MV-4-11 (cell line): ENCODE measurements around the gene COL9A1.

Experiments
- DNase-seq: peaks from one replicate; lab custom pipeline; 2025; lab: John Stamatoyannopoulos, UW

COL9A1 gene

DNA sequence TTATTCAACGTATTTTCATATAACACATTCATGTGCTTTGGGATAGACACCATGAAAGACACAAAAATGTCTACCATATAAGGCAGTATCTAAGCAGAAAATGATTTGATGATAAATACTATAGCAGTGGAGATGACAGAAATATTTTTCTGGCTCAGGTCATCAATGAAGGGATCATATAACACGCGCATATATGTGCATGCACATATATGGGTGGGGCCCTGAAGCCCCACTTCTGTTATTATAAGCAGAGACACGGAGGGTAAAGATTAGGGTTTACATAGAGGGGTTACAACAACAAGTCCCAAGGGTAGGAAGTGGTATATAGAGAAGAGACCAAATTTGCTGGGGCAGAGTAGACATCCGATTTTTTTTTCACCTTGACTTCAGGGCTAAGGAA, 16.0 kb downstream of the COL9A1 start:
- DNase-seq: no peak

DNA sequence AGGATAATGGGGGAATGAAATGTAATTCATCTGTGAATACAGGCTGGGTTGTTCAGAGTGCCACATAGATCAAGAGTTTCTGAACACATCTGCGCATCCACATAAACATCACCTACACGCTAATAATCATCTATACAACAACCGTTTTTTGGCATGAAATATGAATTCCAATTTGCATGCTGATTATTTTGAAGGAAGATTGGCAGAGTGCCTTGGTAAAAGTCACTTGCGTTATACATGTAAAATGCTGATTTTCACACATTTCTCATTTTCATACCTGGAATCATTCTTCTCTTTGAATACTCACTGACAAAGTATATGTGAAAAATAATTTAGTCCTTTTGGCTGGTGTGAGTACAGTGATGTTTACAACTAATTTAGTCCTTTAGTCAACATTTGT, 17.7 kb downstream of the COL9A1 start:
- DNase-seq: no peak

DNA sequence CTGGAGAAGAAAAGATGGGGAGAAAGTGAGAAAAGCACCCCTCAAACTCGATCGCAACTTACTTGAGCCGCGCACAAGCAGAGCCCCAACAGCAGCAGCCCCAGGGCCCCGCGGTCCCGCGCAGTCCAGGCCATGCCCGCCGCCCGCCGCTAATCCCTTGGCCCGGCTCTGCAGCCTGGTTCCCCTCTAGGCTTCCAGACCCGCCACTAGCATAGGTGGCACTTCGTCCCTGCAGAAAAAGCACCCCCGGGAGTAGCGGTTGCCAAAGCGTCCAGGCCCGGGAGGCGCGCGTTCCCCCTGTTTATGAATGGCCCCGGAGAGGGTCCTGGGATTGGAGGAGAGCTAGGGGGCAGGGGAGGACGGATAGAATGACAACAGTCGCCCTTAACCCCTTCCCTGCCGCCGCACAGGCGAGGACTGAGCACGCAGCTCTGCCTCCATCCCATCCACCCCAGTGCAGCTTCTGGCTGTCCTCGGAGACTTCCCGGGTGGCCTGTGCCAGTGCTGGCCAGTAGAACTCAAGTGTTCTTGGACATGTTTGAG, 19.9 kb downstream of the COL9A1 start:
- DNase-seq: no peak

DNA sequence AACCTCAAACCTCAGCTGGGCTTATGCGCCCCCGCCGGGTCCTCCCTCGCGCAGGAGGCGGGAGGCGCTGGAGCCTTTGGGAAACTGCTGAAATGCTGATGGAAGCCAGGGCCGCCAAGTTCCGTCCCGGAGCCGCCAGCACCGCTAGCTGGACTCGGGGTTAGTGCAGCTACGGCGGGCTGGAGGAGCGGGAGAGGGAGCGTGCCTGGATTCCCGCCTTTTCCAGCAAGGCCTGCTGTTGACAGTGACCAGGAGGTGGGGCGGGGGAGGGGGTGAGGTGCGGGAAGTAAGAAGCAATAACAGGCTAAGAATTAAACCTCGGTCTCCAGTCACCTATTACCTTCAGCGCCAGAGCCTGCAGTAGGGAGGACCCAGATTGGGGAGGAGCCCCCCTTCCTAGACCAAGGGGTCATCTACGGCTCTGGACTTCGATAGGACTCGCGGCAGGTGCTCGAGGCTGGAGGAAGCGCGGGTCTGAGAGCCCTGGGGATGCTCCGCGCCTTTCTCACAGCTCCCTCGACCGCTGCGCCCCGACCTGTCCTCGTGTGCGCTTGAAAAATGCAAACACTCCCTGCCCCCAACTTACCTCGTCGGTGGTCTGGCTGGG, 20.5 kb downstream of the COL9A1 start:
- no peak for DNase-seq

DNA sequence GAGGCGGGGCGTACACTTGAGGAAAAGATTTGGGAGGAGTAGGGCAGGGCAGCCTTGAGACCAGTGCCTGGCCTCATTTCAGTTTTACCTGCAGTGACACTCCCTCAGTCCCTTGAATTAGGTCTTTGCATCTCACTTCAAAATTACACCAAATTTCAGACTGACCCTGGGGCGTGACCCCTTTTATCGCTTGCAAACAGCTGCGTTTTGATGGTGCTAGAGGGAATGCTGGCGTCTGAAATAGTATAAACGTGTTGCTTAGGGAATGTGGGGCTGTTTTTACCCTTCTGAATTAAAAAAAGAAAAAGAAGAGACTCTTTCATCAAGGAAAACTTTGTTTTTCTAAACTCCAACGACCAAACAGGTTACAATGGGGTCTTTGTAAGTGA, 21.0 kb downstream of the COL9A1 start:
- DNase-seq: no peak

DNA sequence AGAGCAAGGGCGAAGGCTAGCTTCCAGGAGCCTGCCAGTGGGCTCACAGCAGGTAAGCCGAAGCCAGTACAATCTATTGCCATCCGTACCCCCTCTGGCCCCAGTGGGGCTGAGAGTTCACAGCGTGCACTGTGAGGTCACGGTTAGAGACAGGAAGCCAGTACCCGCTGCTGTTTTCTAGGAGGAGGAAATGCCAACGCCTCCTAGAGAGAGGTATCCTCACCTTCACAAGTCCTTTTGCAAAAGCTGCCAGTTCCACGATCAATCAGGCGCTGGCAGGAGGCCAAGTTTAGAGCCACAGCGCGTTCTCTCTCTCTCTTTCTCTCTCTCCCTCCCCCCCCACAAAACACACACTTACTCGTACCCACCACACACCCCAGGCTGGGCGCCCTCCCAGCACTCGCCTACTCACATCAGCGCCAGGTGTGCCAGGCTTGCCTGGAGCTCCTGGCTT, 22.5 kb downstream of the COL9A1 start:
- no peak for DNase-seq

DNA sequence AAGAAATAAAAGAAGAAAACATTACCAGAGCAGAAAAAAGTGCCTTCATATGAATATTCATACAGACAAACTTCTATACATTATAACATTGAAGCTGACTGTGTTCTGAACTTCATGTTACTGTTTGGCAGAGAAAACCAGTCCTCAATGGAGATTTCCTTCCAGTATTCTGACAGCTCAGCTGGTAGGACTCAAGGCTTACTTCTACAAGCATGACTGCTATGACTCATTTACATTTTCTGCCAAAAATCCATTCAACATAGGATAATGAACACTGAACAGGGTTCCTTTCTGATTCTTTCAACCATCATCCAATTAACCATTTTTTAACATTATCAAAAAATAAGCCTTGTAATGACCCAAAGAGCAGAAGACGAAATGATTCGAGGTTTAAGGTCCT, 25.4 kb downstream of the COL9A1 start:
- DNase-seq: no peak

DNA sequence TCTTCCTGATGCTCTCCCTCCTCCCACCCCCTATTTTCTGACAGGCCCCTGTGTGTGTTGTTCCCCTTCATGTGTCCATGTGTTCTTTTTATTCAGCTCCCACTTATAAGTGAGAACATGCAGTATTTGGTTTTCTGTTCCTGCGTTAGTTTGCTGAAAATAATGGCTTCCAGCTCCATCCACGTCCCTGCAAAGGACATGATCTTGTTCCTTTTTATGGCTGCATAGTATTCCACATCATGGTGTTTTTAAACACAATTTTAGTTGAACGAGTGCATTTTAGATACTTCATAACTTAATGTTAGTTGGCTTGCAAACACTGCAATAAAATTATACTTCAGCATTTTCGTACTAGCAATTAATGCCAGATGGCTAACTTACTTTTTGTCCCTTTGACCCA, 28.5 kb downstream of the COL9A1 start:
- DNase-seq: no peak

DNA sequence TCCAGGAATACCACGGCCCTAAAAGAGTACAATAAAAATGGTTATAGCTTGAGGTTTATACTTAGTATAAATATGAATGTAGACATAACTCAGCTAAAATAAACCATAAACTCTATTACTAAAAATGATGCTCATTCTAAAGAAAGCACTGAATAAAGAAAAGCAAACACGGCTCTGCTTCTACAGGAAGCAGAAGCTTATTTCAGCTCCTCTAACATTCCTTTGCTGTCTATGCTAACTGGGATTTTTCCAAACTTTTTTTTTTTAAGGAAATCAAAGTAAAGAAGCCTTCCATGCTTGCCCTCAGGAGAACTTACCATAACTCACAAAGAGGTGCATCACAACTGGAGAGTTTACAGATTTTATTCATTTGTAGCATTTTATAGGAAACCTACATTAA, 30.8 kb downstream of the COL9A1 start:
- no peak for DNase-seq

DNA sequence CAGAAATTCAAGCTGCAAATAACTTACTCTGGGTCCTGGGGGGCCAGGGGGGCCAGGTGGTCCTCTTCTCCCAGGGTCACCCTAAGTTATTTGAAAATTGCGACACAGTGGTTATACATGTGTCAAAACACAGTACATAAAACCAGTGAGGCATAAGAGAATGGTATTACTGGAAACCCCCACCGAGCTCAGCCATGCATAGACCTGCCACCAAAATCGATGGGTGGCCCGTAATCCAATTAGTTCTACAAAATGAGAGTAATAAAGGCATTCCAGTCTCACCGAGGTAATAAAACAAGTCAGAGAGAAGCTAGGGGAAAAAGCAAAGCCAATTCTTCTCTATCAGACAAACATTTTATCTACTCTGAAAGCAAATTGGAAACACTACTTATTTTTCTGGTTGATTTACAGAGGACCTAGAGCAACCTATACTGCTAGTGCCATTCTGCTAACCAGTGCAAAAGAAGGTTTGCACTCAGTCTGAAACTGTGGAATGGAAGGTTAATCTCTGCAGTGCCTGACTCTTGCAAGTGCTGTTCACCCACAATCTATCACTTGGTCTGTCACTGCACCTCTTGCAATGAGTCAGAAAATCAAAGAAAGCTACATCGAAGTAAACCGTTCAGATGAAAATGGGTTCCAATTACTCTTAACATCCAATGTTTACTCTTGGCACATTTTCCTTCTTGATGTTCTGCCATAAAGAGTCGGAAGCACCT, 32.4 kb downstream of the COL9A1 start:
- DNase-seq: no peak

DNA sequence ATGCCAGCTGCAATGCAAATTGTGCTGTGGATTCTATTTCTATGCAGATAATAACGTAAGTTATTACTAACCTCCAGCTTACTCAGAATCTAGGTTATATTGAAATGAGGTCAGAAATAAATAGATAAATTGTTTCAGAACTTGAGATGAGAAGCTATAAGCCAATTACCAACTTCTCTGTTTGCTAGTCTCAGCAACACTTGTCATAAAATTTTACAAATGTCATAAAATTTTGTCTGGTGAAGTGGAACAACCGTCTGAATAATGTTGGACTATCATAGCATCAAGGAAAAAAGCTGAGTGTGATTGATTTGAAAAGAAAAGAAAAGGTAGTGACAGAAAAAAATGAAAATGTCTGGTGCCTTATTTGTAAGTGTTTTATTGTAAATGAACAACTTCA, 36.7 kb downstream of the COL9A1 start:
- DNase-seq: no peak

DNA sequence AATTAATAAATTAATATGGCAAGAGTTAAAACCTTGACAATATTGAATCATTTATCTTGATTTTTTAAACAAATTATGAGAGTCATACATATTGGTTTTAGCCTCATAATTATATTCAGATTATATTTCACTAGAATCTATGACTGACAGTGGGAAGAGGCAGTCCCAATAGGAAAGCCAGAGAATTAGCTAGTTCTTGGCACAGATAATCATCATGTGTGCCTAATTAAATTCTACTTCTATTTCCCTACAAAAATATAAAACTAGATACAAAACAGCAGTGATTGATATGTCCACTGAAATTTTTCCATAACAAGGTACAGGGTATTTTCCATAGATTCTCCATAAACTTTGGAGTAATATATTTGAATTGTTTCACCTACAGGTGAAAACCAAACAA, 38.6 kb downstream of the COL9A1 start:
- DNase-seq: no peak

DNA sequence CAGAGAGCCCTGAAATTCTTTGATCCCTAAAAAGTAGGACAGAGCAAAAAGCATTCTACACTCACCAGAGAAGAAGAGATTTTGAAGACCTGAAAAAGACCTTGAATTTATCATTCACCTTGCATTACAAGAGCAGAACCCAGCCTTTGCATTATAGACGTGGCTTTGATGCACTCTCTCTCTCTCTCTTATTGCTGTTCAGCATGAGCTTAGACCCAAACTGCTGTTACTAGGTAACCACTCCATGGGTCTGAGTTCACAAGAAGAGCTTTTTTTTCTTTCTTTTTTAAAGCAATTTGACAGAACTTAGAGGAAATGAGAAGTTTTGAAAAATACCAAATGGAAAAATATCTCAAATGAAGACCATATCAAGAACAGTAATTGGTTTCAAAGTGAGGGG, 44.4 kb downstream of the COL9A1 start:
- no peak for DNase-seq

DNA sequence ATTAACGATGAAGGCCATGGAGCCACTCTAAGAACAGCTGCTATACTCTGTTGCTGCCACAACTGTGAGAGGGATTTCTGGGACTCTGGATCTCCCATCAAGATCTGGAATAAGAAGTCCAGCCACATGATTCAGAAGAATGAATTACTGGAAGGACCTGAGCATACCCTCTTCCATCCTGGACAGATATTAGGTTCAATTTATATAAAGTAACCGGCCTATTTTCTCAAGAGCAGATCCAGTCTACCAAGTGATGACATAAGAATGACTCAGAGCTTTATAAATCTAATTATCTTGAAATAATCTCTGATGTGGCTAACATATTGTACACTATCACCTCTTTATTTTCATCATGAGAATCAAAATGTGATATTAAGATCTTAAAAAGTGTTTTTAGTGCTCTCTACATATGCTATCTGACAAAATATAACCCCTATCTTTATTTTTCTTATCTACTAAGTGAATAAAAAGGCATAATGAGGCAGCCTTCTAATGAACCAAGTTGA, 45.1 kb downstream of the COL9A1 start:
- DNase-seq: no peak

DNA sequence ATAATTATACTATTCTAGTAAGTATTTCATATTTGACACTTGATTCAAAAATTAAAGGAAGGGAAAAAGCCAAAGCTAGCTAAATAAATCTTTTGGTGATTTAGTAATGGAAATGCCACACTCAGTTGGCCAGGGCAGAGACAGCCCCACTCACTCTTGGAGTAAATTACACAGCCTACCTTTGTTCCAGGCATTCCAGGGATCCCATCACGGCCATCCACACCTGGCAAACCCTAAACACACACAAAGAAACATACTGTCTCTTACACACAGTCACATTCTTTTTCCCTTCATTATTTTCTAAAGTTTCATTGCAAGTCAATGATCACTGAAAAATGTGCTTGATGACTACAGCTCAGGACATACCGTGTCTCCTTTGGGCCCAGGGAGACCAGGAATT, 48.1 kb downstream of the COL9A1 start:
- no peak for DNase-seq

DNA sequence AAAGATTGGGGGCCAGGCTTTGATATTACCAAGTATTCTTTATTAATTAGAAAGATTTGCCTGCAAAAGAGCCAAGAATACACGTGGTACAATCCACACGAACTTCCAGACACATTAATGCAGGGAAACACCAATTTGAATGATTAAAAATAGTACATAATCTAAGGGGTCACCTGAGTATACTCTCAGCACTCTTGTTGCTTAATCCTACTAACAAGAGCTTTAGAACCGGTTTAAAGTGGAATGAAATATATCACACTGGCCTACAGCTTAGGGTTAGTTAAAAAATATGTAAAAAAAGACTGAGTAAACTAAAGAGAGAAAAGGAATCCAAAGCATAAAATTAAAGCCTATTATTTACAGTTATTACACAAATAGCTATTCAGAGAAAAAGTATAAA, 49.0 kb downstream of the COL9A1 start:
- DNase-seq: no peak

DNA sequence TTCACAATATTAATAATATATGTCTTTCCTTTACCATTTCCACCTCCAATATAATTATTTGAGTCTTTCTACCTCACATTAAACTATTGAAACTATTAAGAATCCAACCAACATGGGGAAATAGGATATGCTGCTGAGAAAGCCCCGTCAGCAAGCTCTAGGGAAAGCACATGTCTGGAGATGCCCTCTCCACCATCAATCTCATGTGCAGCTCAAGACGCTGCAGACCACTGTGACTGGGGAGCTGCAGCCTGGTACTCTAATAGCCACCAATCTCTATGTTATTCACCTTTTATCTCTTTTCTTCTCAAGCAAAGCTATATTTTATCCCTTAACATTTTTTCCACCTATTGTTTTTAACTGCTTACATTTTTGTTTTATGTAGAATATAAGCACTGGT, 50.3 kb downstream of the COL9A1 start:
- DNase-seq: no peak

DNA sequence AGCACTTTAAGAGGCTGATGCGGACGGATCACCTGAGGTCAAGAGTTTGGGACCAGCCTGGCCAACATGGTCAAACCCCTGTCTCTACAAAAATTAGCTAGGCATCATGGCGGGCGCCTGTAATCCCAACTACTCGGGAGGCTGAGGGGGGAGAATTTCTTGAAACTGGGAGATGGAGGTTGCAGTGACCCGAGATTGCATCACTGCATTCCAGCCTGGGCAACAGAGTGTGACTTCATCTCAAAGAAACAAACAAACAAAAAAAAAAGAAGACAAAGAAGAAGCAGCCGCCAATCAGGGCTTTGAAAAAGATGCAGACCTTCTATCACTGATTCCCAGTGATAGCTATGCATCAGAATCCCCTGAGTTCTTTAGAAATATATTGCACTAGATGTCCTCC, 56.8 kb downstream of the COL9A1 start:
- DNase-seq: no peak

DNA sequence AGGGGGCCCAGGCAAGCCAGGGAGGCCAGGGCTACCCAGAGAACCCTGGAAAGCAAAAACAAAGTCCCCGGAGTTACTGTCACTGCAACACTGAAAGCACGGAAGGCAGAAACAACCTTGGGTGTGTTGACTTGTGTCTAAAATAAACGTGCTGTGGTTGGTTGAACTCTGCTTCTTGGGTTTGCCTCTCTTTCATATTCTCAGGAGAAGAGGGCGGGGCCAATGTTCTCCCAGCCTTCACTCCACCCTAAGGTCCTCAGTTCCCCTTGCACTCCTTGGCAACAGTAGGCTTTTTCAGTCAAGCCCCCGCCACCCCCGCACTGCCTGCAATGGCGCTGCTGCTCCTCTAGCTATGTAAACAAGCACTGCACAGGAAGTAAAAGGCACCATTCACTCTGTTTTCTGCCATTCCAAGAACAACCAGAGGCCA, 60.9 kb downstream of the COL9A1 start:
- no peak for DNase-seq

DNA sequence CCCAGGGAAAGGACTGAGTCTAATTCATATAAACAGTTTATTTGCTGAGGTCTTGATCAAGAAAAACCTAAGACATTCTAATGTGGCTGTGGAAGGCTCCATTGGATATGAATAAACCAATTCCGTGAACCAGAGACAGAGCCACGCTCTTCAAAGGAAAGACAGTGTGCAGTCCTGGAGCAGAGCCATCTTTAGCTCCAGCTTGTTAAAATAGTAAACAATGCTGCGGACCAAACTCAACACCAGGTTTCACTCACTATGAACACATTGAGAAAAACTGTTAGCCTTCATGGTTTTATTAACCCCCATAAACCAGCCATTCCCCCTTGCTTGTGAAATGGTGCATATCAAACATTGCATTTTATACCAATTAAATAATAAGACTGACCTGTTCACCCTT, 61.9 kb downstream of the COL9A1 start:
- no peak for DNase-seq

DNA sequence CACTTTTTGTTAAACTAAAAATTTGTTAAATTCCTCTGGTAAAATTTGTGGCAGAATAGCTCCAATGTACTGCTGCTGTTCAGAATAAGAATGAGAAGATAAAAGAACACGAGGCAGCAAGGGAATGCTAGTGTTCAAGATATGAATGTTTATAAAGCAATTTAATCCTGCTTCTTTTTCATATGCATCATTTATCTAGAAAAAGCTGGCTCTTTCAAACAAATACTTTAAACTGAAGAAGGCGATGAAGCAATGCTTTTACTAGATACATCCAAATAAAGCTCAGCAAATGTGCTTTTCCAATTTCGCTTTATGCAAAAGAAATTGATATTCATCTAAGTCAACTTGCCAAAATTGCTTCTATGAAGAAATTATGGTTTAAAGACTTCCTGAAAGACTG, 66.5 kb downstream of the COL9A1 start:
- DNase-seq: no peak

DNA sequence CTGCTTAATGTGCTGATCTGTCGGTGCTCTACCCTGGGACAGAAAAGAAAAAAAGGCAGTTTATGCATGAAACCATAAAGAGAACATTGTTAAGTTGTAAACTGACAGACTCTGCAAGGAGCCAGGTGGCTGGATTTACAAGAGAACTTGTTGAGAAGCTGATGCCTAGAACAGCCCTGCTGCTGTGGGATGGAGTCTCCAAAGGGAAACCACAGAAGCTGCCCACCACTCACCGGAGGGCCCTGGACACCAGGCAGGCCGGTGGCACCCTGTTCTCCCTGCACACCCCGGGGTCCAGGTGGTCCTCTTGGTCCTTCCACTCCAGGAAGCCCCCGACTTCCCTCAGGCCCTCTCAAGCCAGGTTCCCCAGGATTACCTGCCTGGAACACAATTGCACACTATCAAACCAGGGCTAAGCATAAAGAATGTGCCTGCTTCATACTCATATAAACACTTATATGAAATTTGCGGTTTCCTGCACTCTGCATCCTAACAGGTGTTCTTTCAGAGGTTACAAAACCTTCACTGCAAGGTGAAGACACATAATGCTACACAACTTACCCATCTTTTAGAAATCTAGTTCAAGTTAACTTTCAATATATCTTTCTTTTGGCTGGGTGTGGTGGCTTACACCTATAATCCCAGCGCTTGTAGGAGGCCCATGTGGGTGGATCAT, 68.2 kb downstream of the COL9A1 start:
- DNase-seq: no peak

DNA sequence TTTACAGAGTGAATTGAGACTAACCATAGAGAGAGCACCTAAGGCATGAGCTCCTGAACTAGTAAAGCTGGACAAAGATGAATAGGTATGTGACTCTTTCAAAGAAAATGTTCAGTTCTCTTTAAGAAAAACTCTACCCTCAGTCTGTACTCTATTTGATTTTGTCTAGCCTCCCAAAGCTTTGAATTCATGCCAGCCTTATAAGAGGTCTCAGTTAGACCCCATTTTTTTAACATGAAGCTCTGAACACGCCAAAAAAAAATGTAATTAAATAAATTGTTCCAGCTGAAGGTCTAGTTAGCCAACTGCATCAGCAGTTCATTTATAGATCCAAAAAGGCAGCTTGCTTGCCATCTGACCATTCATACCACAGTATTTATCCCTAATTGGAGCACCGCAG, 71.6 kb downstream of the COL9A1 start:
- DNase-seq: no peak
